Fibroblast of skin of abdomen (primary cell): ENCODE data around the gene SLC8A1.
A peak's percentile ranks its signal among the peaks of the same experiment; 100 is the strongest.

ENCODE experiments used
- DNase-seq: peaks from one replicate; pipeline ENCODE4 v3.0.0-alpha.2; 2013

SLC8A1 gene

GRCh38 chr2:40380721-40381120, 71.2 kb downstream of the SLC8A1 start:
- no peak for DNase-seq

GRCh38 chr2:40380041-40380440, 71.8 kb downstream of the SLC8A1 start:
- DNase-seq, result no peak

GRCh38 chr2:40374543-40375240, 77.2 kb downstream of the SLC8A1 start:
- no peak for DNase-seq

DNA sequence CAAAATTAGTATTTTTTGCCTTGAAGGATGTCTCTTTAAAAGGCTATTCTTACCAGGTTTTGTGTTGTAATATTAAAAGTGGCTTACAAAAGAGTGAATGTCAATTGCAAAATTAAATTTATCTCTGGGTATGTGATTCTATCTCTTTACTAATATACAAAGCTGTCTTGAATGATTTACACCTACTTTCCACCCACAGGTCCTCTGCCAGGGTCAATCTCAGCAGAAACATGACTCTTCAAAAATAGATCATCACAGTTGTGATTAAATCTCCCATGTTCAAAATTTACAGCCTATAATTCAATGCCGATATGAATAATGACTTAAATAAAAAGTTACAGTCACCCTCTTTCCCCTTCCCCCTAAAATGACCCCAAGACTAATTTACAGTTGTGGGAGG, 78.8 kb downstream of the SLC8A1 start:
- no peak for DNase-seq

- DNase-seq, result peak; percentile 58
Measured at GRCh38 chr2:40372283-40372985, 79.5 kb downstream of the SLC8A1 start.

GRCh38 chr2:40371525-40372282, 80.2 kb downstream of the SLC8A1 start:
- DNase-seq, result peak; percentile 76

DNA sequence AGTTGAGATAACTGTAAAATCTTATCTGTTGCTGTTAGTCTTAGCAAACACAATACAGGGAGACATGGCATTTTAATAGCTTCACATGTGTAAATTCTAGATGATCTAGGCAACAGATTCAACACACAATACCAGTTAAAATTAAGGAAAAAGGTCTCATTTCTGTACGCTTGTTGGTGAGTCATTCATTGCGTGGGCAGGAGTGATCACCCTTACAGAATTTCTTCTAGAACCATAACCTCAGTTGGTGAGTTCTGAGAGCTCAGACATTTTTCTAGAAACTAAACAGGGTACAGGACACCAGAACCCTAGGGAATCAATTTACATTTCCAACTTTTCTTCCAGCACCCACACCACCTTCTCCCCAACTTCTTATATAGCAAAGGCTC, 81.9 kb downstream of the SLC8A1 start:
- peak; percentile 56 for DNase-seq

DNA sequence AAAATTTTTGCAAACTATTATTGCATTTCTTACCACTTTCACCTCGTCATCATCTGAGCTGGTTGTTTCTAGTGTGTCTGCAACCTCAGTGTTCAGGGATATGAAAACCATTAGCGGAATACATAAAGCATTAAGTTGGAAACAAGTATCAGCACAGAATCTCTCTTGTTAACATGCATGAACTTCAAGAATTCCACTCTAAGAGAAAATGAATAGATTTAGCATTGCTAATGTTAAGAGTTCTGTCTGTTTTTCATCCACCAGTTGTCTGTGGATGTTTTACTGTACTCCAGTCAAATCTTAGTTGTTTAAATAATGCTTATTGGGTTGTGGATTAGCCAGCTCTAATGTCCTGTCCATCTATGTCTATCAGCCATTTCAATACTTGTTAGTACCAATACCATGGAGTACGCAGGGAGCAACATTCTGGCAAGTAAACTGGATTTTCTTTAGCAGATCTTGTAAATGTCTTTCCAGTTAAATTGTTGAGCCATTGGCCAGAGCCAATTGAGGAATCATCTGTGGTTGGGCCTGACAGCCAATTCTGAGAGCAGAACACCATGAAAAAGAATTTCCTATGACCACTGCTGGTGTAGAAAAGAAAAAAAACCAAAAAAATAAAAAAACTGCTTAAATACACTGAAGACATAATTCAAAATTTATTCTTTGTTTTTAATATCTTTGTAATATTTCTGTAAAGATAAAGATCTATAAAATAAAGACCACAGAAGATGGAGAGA, 82.5 kb downstream of the SLC8A1 start:
- no peak for DNase-seq

DNA sequence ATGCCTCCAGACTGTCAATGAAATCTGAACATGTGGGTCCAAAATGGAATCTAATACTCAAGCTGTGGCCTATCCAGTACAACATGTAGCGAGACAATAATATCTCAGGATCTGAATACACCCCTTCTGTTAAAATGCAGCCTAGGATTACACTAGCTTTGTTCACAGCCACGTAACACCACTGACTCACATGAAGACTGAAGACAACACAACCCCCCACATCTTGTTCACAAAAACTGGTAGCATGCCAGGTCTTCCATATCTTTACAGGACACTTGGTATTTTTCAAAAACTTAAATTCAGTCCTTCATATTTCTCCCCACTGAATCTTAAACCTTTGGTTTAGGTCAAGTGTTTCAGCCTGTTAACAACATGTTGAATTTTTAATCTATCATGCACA, 84.2 kb downstream of the SLC8A1 start:
- DNase-seq, result peak; percentile 87

GRCh38 chr2:40367032-40367431, 84.9 kb downstream of the SLC8A1 start:
- no peak for DNase-seq

DNA sequence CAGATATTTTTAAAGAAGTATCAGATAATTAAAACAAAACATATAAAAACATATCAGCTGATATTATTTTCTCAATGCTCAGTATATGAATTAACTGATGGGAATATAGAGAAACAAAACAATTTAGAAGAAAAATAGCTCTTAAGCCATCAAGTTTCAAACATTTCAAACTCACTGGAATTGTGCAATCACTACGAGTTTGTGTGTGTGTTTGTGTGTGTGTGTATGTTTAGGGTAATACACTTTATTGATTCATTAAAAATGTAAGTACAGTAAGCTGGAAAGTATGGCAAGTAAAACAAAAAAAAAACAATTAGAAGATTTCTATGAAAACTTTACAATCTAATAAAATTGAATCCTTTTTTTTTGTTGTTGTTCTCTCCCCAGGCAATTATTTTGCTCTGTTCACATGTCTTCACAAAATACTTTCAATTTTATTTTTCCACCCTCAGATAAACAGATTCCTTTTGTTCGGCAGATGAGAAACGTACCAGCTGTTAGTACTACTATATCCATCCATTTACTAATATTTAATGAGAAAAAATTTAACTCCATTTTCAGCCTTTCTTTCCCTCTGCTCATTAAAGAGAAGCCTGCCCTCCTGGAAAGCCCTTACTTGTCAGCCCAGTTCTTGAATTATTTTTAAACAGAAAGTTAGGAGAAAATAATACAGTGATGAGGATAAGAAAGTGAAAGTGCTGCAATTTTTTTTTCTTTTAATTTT, 87.6 kb downstream of the SLC8A1 start:
- DNase-seq, result peak; percentile 31

DNA sequence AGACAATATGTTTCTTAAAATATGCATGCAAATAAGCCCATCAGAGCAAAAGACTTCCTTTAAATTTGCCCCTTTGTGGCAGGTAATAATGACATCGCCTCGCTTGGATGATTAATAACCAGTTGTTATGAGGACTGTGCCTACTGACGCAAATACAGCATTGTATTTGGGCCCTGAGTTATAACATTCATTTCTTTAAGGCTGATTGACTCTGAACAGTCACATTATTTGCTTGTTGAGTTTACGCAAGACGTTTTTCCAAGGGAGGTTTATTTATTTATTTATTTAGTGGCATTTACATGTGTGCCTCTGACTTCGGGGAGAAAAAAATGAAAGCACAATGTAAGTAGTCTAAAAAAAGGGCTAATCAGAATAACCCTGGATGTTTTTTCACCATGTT, 88.3 kb downstream of the SLC8A1 start:
- no peak for DNase-seq

- DNase-seq, result no peak
Measured at GRCh38 chr2:40363231-40363630, 88.7 kb downstream of the SLC8A1 start.

DNA sequence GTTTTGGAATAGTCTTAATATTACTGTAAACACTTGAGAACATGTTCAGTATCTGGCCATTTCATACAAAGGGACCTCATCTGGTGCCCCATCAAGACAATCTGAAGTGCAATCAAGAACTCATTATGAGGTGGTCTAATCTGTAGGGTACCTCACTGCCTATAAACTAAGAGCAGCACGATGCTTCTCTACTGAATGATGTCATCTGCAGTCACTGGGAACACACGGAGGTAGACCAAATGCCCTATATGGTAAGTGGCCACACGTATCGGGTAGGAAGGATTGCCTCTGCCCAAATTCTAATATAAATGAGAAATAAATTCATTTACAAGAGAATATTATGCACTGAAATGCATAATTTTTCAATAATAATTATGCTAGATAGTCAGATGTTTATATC, 90.4 kb downstream of the SLC8A1 start:
- no peak for DNase-seq

DNA sequence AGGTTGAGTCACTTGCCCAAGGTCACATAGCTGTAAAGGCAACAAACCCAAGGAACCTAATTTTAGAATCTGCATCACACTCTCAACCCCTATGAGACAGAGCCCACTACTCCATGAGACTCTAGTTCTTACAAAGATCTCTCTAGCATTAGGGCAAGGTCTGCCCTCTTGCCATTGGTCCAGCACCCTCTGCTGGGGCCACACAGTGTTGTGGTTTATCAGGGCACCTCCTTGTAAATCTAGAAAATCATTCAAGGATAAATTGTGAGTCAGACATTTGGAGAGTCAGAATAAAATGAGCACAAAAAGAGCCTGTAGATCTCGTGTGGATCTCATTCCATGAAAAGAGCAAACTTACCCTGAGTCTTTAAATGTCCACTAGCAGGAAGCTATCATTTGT, 91.2 kb downstream of the SLC8A1 start:
- peak; percentile 36 for DNase-seq

- no peak for DNase-seq
Measured at GRCh38 chr2:40359811-40360210, 92.1 kb downstream of the SLC8A1 start.

- DNase-seq, result no peak
Measured at GRCh38 chr2:40358783-40359182, 93.1 kb downstream of the SLC8A1 start.

- DNase-seq, result peak; percentile 64
Measured at GRCh38 chr2:40357667-40358066, 94.2 kb downstream of the SLC8A1 start.

DNA sequence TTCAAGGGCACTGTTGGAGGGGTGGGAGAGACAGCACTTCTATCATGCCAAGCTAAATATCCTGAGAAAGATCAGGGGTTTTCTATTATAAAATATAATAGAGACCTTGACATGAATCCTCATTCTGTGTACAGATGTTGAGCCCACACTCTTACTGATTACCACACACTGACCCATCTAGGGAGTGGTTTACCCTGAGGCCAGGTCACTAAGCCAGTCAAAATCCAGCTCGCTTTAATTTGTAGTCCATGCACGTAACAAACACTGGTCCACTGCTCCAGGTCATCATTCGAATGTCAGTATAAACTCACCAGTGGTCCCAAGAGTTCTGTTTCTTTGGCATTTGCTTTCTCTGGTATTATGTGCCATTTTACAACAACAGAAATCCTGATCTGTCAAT, 96.4 kb downstream of the SLC8A1 start:
- DNase-seq, result no peak

DNA sequence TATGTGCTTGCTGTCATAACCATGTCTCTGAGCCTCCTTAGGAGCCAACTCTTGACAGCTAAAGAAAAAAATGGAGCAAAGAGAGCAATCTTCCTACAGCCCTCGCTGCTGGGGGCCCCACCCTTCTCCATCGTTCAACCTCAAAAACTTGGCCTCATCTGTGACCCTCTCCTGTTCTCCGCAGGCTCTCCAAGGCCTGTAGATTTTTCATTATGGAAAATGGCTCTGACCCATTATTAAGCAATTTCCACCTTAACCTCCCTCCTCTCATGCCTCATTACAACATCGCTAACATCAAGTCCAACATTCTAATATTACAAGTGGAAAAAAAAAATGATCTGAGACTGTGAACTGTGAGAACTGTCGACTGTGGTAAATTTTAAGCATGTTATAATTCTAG, 98.7 kb downstream of the SLC8A1 start:
- DNase-seq, result no peak

GRCh38 chr2:40352703-40353099, 99.2 kb downstream of the SLC8A1 start:
- no peak for DNase-seq

- DNase-seq, result peak; percentile 71
Measured at GRCh38 chr2:40352041-40352702, 99.7 kb downstream of the SLC8A1 start.
